AG10803 (cell line): ENCODE results near the gene ALKBH3.
A peak's percentile ranks its signal among the peaks of the same experiment; 100 is the strongest.

Source experiments
- DNase-seq: peaks from one replicate; pipeline ENCODE4 v3.0.0; 2010; ENCODE audit warnings: low read depth
- H3K4me3 ChIP-seq: 2 replicates; pipeline ENCODE4 v1.5.1; 2011; ENCODE audit warnings: mild to moderate bottlenecking, low read length, control low read depth
- TF ChIP-seq, protein P1 (sequence below): conservative IDR thresholded peaks from 2 replicates; pipeline ENCODE4 v1.5.1; 2011; ENCODE audit warnings: mild to moderate bottlenecking, low read length, control low read depth, inconsistent platforms

The ALKBH3 gene

DNA sequence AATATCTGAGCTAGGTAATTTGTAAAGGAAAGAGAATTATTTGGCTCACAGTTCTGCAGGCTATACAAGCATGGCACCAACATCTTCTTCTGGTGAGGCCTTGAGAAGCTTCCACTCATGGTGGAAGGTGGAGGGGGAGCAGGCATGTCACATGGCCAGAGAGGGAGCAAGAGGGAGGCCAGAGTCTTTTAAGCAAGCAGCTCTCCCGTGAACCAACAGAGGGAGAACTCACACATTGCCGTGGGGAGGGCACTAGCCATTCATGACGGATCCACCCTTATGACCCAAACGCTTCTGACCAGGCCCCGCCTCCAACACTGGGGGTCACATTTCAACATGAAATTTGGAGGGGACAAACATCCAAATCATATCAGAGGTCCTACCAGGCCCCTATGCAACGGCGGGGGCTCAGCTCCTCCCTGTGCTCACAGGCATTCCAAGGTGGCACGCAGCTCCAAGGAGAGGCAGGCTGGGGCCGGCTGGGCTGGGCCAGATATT, 66.4 kb downstream of the ALKBH3 start:
- H3K4me3 ChIP-seq = no peak overlapping the region
- TF ChIP-seq, protein P1, sequence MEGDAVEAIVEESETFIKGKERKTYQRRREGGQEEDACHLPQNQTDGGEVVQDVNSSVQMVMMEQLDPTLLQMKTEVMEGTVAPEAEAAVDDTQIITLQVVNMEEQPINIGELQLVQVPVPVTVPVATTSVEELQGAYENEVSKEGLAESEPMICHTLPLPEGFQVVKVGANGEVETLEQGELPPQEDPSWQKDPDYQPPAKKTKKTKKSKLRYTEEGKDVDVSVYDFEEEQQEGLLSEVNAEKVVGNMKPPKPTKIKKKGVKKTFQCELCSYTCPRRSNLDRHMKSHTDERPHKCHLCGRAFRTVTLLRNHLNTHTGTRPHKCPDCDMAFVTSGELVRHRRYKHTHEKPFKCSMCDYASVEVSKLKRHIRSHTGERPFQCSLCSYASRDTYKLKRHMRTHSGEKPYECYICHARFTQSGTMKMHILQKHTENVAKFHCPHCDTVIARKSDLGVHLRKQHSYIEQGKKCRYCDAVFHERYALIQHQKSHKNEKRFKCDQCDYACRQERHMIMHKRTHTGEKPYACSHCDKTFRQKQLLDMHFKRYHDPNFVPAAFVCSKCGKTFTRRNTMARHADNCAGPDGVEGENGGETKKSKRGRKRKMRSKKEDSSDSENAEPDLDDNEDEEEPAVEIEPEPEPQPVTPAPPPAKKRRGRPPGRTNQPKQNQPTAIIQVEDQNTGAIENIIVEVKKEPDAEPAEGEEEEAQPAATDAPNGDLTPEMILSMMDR = peak; percentile 49
- peak; percentile 49 for DNase-seq

DNA sequence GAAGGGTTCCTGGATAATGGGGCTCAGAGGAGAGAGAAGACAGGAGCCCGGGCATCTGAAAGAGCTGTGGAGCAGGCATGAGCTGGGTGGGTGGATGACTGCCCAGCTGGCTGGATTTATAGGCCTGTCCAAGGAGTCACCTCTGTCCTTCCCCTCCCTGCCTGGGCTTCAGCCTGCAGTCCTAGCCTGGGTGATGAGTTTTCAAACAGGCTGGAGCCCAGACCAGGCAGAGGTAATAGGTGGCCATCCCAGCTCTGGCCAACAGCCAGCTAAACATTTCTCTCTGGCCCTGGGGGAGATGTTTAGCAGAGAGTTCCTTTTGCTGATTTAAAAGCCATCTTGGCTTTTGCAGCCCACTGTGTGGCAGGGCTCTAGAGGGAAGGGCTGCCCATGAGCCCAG, 67.2 kb downstream of the ALKBH3 start:
- no peak overlapping the region for H3K4me3 ChIP-seq
- TF ChIP-seq, protein P1 = no peak
- DNase-seq = no peak

DNA sequence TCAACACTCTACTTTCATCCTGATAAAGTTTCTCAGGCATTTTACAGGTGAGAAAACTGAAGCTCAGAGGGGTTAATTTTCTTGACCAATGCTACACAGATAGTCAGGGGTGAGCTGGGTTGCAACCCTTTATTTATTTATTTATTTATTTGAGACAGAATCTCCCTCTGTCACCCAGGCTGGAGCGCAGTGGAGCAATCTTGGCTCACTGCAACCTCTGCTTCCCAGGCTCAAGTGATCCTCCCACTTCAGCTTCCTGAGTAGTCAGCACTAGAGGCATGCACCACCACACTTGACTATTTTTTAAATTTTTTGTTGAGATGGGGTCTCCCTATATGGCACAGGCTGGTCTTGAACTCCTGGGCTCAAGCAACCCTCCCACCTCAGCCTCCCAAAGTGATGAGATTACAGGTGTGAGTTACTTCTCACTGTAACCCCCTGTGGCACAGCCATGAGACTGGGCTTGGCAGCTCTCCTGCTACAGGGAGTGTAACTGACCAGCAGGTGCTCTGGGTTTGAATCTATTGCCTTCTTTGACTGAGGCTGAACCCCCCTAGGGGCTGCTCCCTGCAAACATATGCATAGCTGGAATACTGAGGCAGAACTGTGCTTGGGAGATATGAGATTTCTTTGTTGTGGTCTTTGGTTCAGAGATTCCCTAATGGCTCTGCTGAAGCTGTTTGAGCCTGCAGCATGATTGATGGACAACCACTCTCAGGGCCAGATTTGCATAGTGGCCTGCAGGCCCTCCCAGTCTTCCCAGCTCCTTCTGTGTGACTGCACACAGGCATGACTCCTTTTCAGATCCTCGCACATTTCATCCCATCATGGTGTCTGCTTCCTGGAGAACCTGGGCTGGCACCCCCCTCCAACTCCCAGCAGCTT, 68.0 kb downstream of the ALKBH3 start:
- no peak overlapping the region for H3K4me3 ChIP-seq
- no peak for DNase-seq
- TF ChIP-seq, protein P1 = no peak

DNA sequence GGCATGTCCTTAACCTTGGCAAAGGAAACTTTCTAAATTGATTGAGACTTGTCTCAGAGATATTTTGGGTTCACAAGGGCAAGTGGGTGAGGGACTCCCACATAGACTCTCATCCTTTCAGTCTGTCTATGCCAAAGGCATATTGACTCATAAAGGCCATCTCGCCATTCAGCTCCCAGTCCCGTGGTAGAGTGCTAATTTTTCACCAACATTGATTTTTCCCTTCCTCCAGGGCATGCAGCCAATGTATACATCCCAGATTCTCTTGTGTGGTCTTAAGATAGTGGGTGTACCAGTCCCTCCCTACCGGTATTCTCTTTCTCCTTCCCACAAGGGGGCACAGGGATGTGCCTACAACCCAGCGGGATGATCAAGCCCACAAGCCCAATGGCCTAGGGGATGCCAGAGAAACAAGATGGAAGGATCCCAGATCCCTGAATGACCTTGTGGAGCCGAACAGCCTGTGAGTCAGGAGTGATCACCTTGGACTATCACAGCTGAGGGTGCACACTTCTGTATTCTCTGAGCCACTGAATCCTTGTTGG, 69.8 kb downstream of the ALKBH3 start:
- no peak overlapping the region for H3K4me3 ChIP-seq
- DNase-seq = no peak
- TF ChIP-seq, protein P1 = no peak

DNA sequence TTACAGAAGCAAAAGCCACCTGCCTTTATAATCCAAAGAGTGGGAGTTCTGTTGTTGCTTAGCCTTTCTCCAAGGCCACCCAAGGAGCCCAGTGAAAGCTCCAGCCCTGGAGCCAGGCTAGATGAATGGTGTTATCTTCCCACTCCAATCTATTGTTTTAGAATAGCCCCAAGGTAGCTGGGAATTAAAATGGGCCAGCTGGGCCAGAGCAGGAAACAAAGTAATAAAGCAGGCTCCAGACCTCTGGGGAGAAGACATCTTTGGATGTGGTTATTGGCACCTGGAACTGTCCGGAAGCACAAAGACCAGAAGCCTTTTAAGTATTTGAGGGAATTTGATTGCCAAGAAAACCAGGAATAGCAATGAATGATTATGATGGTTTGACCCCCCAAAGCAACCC, 70.6 kb downstream of the ALKBH3 start:
- H3K4me3 ChIP-seq = no peak overlapping the region
- TF ChIP-seq, protein P1 = no peak
- no peak for DNase-seq

DNA sequence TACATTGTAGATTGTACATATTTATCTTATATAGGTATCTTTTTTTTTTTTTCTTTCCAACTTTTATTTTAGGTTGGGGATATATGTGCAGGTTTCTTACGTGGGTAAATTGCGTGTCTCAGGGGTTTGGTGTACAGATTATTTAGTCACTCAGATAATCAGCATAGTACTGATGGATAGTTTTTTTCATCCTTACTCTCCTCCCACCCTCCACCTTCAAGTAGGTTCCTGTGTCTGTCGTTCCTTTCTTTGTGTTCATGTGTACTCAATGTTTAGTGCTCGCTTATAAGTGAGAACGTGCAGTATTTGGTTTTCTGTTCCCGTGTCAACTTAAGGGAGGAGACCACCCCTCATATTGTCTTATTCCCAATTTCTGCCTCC, 71.4 kb downstream of the ALKBH3 start:
- H3K4me3 ChIP-seq = no peak overlapping the region
- no peak for DNase-seq
- TF ChIP-seq, protein P1 = no peak
